HepG2 (cell line): ENCODE results near the gene PDE2A. TPM values are rescaled to one million over a fixed set of nuclear protein-coding genes. Genes with fewer than 3 reads are reported as not detected.

Source experiments
- HMGA1 ChIP-seq: sonication (generic); formaldehyde crosslinking; conservative IDR thresholded peaks from 2 replicates; pipeline ENCODE4 v1.4.0; 2020; ENCODE audit warnings: missing genetic modification reagents
- IRF2 ChIP-seq: IDR thresholded peaks from 2 replicates; pipeline ENCODE4 v1.6.1; 2018; ENCODE audit warnings: missing genetic modification reagents, missing compliant biosample characterization
- KAT2B ChIP-seq: fragments of 150-350 bp; IDR thresholded peaks from 2 replicates; pipeline ENCODE4 v1.6.1; 2014; ENCODE audit warnings: low read depth, low read length, borderline replicate concordance
- KLF6 ChIP-seq: IDR thresholded peaks from 2 replicates; pipeline ENCODE4 v1.8.0; 2016; ENCODE audit warnings: missing biosample characterization, missing genetic modification reagents
- MBNL3 ChIP-seq: fragments of 250-450 bp; sonication (Bioruptor Pico); conservative IDR thresholded peaks from 2 replicates; pipeline ENCODE4 v1.8.0; 2022; ENCODE audit warnings: mild to moderate bottlenecking, inconsistent platforms
- NFIB ChIP-seq: sonication (generic); formaldehyde crosslinking; IDR thresholded peaks from 2 replicates; pipeline ENCODE4 v1.9.0; 2021; ENCODE audit warnings: missing genetic modification reagents, mild to moderate bottlenecking, borderline replicate concordance
- PPARG ChIP-seq: conservative IDR thresholded peaks from 2 replicates; pipeline ENCODE4 v1.6.1; 2016; ENCODE audit warnings: missing biosample characterization, missing genetic modification reagents
- ZNF318 ChIP-seq: sonication (generic); formaldehyde crosslinking; IDR thresholded peaks from 2 replicates; pipeline ENCODE4 v1.4.0; 2020; ENCODE audit warnings: mild to moderate bottlenecking, missing genetic modification reagents
- ZNF441 ChIP-seq: sonication (generic); formaldehyde crosslinking; IDR thresholded peaks from 2 replicates; pipeline ENCODE4 v1.7.0; 2021; ENCODE audit warnings: missing genetic modification reagents, borderline replicate concordance
- ZNF547 ChIP-seq: sonication (generic); formaldehyde crosslinking; IDR thresholded peaks from 2 replicates; pipeline ENCODE4 v1.5.1; 2020; ENCODE audit warnings: mild to moderate bottlenecking, missing genetic modification reagents
- ZSCAN21 ChIP-seq: sonication (generic); formaldehyde crosslinking; IDR thresholded peaks from 2 replicates; pipeline ENCODE4 v1.8.0; 2022; ENCODE audit warnings: mild to moderate bottlenecking, missing genetic modification reagents, moderate library complexity, borderline replicate concordance
- ZSCAN25 ChIP-seq: sonication (generic); formaldehyde crosslinking; IDR thresholded peaks from 2 replicates; pipeline ENCODE4 v1.8.0; 2022; ENCODE audit warnings: mild to moderate bottlenecking, missing genetic modification reagents
- polyA plus RNA-seq, 8 experiments: library from polyadenylated mRNA; depleted of rRNA in 3 of 8; stranded (reverse) in 7 of 8; unstranded in 1 of 8; fragments of >200 nt; fragmentation: Illumina TruSeq in 4 of 8; extraction: Trizol in 4 of 8; gene quantifications; 2 replicates each; pipeline versions ENCODE4 v1.2.1 to v1.2.3, GENCODE V29; 2011 to 2016; ENCODE audit warnings: low read depth in 4 of 8, missing spikeins in 1 of 8, mixed read lengths in 1 of 8; ENCODE audit not compliant: insufficient read depth in 1 of 8
- total RNA-seq, 5 experiments: library from RNA; depleted of rRNA; stranded (reverse); fragments of >200 nt; fragmentation: Illumina TruSeq; extraction: Trizol; gene quantifications; 2 replicates each; pipeline ENCODE4 v1.2.3, GENCODE V29; 2016; ENCODE audit warnings: low read depth in 1 of 5
- TF ChIP-seq, protein P1 (sequence below): IDR thresholded peaks from 2 replicates; pipeline ENCODE4 v1.6.1; 2016; ENCODE audit warnings: low read depth
- TF ChIP-seq, protein P2 (sequence below): sonication (generic); formaldehyde crosslinking; IDR thresholded peaks from 2 replicates; pipeline ENCODE4 v1.4.0; 2020; ENCODE audit warnings: missing genetic modification reagents
- TF ChIP-seq, protein P3 (sequence below): sonication (generic); formaldehyde crosslinking; IDR thresholded peaks from 2 replicates; pipeline ENCODE4 v1.5.1; 2020; ENCODE audit warnings: missing genetic modification reagents, mild to moderate bottlenecking, borderline replicate concordance
- TF ChIP-seq, protein P4 (sequence below): IDR thresholded peaks from 2 replicates; pipeline ENCODE4 v1.6.1; 2016

PDE2A gene
- total and polyA plus RNA-seq, 2 of the 13 experiments (the other 11 are each of a cell fraction or from before 2014, with no cell fraction given) = 3.1 TPM; not detected in 1

GRCh38 chr11:72676861-72677341 lies 2.7 kb upstream of the PDE2A start (continued):
- TF ChIP-seq ZNF318 (no peak), ZNF441 (CRISPR knock-in tag) (peak; percentile 33; the same call in 1 of the 2 replicates), PPARG (CRISPR knock-in tag) (no peak), NFIB (CRISPR knock-in tag) (no peak), ZNF547 (CRISPR knock-in tag) (0 out of 2 replicates have a peak, but pooled peaks have one; percentile 35), IRF2 (CRISPR knock-in tag) (no peak), ZSCAN21 (CRISPR knock-in tag) (peak; percentile 45; the same call in 1 of the 2 replicates), KAT2B (no peak), ZSCAN25 (CRISPR knock-in tag) (no peak), HMGA1 (CRISPR knock-in tag) (no peak), KLF6 (CRISPR knock-in tag) (peak; percentile 55; the same call in 1 of the 2 replicates), MBNL3 (CRISPR knock-in tag) (no peak)
- TF ChIP-seq, protein P1, sequence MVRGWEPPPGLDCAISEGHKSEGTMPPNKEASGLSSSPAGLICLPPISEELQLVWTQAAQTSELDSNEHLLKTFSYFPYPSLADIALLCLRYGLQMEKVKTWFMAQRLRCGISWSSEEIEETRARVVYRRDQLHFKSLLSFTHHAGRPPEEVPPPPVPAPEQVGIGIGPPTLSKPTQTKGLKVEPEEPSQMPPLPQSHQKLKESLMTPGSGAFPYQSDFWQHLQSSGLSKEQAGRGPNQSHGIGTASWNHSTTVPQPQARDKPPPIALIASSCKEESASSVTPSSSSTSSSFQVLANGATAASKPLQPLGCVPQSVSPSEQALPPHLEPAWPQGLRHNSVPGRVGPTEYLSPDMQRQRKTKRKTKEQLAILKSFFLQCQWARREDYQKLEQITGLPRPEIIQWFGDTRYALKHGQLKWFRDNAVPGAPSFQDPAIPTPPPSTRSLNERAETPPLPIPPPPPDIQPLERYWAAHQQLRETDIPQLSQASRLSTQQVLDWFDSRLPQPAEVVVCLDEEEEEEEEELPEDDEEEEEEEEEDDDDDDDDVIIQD (CRISPR knock-in tag) = no peak
- TF ChIP-seq, protein P2, sequence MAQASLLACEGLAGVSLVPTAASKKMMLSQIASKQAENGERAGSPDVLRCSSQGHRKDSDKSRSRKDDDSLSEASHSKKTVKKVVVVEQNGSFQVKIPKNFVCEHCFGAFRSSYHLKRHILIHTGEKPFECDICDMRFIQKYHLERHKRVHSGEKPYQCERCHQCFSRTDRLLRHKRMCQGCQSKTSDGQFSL = no peak
- TF ChIP-seq, protein P3, sequence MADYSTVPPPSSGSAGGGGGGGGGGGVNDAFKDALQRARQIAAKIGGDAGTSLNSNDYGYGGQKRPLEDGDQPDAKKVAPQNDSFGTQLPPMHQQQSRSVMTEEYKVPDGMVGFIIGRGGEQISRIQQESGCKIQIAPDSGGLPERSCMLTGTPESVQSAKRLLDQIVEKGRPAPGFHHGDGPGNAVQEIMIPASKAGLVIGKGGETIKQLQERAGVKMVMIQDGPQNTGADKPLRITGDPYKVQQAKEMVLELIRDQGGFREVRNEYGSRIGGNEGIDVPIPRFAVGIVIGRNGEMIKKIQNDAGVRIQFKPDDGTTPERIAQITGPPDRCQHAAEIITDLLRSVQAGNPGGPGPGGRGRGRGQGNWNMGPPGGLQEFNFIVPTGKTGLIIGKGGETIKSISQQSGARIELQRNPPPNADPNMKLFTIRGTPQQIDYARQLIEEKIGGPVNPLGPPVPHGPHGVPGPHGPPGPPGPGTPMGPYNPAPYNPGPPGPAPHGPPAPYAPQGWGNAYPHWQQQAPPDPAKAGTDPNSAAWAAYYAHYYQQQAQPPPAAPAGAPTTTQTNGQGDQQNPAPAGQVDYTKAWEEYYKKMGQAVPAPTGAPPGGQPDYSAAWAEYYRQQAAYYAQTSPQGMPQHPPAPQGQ (CRISPR knock-in tag) = no peak
- TF ChIP-seq, protein P4, sequence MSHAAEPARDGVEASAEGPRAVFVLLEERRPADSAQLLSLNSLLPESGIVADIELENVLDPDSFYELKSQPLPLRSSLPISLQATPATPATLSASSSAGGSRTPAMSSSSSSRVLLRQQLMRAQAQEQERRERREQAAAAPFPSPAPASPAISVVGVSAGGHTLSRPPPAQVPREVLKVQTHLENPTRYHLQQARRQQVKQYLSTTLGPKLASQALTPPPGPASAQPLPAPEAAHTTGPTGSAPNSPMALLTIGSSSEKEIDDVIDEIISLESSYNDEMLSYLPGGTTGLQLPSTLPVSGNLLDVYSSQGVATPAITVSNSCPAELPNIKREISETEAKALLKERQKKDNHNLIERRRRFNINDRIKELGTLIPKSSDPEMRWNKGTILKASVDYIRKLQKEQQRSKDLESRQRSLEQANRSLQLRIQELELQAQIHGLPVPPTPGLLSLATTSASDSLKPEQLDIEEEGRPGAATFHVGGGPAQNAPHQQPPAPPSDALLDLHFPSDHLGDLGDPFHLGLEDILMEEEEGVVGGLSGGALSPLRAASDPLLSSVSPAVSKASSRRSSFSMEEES = peak; percentile 59; the same call in 1 of the 2 replicates
